HuH-7 (cell line): Measurements from ENCODE around the gene GMCL2.

ENCODE experiments used
- DNase-seq: peaks from one replicate; pipeline ENCODE4 v3.0.0; 2011; ENCODE audit warnings: low spot score

GMCL2 gene

GRCh38 chr5:178143246-178143645, 43.9 kb downstream of the GMCL2 start:
- DNase-seq = no peak

- DNase-seq = no peak
Observed at GRCh38 chr5:178142642-178143041, 44.5 kb downstream of the GMCL2 start.

GRCh38 chr5:178141550-178141949, 45.6 kb downstream of the GMCL2 start:
- no peak for DNase-seq

GRCh38 chr5:178137991-178138390, 49.2 kb downstream of the GMCL2 start:
- DNase-seq = no peak

- DNase-seq = no peak
Observed at GRCh38 chr5:178136990-178137389, 50.2 kb downstream of the GMCL2 start.
